Activated T-cell treated with anti-CD3 and anti-CD28 coated beads, Interleukin-2, amount 50 U/mL, for 48 hours (primary cell): Measurements from ENCODE around the gene KIFC1.

ENCODE experiments used
- DNase-seq, 2 experiments: peaks; one replicate each; pipeline ENCODE4 v3.0.0-alpha.2; 2020

KIFC1 gene

DNA sequence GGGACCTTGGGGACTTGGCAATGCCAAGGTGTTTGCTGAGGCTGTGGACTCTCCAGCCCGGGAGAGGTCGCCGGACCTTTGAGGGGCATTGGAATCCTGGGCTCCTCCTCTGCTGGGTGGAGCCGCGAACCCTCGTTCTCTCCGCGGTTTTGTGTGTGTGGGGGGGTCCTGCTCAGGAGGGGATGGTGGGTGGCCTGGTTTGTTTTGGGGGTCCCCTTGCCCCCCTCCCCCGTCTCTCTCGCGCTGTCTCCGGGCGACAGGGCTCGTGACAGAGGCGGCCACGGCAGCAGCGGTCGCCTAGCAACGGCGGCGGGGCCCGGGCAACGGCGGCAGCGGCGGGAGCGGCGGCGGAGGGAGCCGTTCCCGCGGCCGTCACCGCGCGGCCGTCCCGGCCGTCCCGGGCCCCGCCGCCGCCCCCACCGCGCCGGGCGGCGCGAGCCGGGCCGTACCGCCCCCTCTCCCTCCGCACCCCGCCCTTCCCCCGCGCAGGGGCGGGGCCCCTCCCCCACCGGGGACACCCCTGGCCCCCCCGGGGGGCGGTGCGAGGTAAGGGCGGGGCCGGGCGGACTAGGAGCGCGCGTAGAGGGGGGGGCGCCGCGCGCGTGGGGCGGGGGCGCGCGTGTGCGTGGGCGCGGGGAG lies 36.1 kb downstream of the KIFC1 start:
- peak; percentile 58 to 71 for DNase-seq

- DNase-seq = peak; percentile 68 to 73
Measured at GRCh38 chr6:33428224-33428965, 36.8 kb downstream of the KIFC1 start.

DNA sequence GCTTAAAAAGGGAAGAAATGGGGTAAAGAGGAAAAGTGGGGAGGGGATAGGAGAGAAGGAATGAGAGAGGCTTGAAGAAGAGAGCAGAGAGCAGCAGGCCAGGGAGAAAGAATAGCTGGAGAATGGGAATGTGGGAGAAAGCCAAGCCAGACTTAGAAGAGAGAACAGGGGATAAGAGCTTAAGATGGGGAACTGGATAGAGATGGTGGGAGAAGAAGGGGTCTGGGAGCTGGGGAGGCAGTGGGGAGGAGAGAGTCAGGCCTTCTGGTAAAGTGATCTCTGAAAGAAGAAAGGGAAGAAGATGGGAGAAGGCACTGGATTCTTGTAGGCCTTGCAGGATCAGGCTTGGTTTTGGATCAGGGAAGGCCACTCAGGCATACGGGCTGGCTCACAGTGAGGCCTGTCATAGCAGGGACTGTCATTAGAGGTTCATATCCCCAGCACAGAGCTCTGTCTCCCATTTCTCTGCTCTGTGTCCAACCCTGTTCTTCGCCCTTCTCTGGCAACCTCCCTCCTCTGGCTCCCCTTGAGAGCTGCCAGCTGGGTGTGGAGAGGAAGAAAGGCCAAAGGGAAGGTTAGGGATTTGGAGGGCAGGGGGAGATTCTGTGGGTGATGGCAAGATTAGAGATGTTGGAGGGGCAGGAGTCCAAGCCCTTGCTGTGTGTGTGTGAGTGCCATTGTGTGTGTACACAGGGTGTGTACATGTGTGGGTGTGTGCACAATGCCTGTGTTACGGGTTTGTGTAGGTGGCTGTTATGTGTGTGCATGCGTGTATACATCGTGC lies 37.5 kb downstream of the KIFC1 start:
- no peak for DNase-seq

- no peak for DNase-seq
Measured at GRCh38 chr6:33429750-33430052, 38.1 kb downstream of the KIFC1 start.

- DNase-seq = no peak
Measured at GRCh38 chr6:33430334-33430733, 38.7 kb downstream of the KIFC1 start.

DNA sequence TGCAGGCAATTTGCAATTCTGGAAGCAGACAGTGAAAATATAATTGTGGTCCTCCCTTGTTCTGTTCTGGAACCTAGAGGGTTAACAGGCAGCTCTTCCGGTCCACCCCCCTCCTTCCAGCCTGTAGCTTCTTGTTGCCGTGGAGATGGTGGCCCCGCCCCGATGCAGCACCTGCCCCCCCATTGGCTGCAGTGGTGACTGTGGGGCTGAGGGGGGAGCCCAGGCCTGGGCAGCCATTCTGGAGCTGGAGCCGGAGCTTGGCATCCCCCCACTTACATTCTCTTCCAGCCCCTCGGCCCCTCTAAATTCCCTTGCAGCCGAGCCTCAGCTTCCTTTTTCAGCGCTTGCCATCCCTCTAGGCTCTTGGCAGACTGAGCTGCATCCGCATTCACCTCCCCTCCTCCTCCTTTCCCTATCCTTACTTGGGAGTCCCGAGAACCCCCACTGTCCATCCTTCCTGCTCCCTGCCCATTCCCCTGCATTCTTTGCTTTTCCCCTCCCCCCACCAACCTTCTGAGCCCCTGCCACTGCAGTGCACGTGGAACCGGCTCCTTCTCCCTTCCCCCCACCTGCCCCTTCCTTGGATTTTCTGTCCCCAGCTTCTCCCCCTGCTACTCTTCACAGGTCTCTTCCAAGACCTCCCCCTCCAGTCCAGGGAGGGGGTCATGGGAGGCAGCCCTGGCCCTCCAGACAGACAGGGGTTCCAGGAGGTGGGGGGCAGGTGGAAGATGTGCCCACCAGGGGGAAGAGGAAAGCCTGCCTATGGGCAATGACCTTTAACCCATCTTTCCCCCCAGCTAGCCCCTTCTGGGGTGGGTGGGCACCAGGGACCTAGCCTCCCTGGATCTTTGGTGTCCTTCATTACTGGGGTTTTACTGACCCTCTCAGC lies 39.6 kb downstream of the KIFC1 start:
- peak; percentile 81 to 85 for DNase-seq

GRCh38 chr6:33431880-33432541 lies 40.4 kb downstream of the KIFC1 start:
- DNase-seq = no peak

GRCh38 chr6:33432546-33432945 lies 40.9 kb downstream of the KIFC1 start:
- DNase-seq = no peak

DNA sequence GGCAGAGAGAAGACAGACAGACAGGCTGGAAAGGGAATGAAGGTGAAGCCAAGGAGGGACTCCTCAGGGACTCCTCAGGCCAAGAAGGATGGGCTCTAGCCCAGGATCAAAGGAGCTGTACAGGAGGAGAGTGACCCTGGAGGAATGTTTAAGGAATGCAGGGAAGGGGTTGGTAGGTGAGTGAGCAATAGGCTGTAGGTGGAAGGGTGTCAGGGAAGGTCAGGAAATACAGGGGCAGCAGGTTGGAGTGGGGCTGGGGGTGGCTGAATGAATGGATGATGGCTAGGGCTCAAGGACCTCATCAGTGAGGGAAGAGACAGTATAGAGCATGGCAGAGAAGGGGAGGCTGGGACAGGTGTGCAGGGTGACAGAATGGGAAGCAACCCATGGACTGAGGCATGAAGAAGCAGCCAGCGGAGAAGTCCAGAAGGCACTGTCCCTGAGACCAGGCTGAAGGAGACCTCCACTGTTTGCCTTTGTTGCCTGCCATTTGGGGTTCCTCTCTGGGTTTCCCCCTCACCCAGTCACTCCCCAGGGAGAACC lies 41.4 kb downstream of the KIFC1 start:
- DNase-seq = no peak

DNA sequence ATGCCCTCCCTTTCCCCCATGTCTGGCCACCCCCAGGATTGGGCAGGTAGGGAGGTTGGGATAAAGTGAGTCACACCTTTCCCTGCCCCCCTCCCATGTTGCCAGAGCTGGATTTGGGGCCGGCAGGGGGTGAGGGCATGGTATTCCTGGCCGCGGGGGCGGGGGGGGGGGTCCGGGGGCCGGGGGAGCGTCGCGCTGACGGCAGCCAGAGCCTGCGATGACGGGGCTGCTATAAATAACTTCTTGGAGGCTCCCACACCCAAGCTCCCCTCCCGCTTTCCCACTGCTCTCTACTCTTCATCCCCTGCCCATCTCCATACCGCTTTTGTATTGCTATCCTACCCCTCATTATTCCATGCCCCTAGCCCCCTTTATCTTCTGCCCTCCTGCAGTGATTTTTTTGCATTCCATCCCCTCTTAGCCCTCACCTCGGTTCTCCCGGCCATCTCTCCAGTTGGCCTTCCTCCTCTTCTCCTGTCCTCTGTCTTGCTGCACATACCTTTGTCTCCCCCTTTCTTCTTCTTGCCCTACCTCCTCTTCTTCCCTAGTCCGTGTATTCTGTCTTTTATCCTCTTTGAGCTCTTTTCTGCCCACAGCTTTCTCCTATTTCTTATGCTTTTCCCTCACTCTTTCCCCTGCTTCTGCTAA lies 42.0 kb downstream of the KIFC1 start:
- no peak for DNase-seq

GRCh38 chr6:33434961-33435360 lies 43.3 kb downstream of the KIFC1 start:
- no peak for DNase-seq

DNA sequence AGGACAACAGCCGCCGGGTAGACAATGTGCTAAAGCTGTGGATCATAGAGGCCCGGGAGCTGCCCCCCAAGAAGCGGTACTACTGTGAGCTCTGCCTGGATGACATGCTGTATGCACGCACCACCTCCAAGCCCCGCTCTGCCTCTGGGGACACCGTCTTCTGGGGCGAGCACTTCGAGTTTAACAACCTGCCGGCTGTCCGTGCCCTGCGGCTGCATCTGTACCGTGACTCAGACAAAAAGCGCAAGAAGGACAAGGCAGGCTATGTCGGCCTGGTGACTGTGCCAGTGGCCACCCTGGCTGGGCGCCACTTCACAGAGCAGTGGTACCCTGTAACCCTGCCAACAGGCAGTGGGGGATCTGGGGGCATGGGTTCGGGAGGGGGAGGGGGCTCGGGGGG lies 46.0 kb downstream of the KIFC1 start:
- DNase-seq = no peak

GRCh38 chr6:33438978-33439594 lies 47.5 kb downstream of the KIFC1 start:
- no peak for DNase-seq

DNA sequence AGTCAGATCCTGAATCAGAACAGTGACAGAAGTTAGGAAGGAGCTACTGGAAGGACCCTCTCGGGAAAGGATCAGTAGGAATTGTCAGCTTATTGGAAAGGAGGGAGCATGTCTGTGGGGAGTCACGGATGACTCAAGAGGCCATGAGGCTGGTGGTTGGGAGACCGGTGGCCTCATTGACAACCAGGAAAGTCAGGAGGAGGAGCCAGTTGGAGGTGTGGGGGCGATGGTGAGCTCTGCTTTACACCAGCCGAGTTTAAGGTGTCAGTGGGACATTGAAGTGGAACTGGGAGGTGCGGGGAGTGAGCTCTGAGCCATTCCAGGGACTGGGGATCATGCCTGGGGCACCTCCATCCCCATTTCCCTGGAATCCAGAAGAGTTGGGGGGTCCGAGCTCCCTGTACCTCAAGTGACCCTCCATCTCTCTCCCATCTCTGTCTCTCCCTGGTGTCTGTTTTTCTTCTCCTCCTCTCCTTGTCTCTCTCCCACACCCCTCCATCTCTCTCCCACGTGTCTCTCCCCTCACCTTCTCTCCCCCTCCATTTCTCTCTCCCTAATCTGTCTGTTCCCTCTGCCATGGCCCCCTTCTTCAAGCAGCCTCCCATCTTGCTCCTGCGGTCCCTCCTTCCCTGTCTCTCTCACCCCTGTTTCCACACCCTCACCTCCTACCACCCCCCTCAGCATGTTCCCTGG lies 48.5 kb downstream of the KIFC1 start:
- DNase-seq = no peak

DNA sequence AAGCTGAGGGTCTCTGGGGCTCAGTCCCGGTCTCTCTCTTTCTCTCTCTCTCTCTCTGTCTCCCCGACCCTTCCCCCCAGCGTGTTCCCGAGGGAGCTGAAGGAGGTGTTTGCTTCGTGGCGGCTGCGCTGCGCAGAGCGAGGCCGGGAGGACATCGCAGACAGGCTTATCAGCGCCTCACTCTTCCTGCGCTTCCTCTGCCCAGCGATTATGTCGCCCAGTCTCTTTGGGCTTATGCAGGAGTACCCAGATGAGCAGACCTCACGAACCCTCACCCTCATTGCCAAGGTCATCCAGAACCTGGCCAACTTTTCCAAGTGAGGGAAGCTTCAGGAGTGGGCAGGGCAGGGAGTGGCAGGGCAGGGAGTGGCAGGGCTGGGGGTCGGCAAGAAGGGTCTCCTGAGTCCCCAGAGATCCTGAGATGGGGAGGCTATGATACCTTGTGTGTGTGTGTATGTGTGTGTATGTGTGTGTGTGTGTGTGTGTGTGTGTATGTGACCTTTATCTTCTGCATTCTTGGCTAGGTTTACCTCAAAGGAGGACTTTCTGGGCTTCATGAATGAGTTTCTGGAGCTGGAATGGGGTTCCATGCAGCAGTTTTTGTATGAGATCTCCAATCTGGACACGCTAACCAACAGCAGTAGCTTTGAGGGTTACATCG lies 49.2 kb downstream of the KIFC1 start:
- no peak for DNase-seq

DNA sequence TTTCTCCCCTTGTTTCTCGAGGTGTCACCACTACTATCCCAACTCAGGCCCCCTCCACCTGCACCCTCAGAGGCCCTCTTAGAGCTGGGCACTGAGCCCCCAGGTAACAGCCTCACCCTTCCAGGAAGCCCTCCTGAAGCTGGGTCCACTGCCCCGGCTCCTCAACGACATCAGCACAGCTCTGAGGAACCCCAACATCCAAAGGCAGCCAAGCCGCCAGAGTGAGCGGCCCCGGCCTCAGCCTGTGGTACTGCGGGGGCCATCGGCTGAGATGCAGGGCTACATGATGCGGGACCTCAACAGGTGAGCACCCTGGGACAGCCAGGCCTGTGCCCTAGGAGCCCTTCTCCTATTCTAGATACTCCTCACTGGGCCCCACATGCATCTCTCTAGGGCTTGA lies 49.8 kb downstream of the KIFC1 start:
- DNase-seq = no peak

DNA sequence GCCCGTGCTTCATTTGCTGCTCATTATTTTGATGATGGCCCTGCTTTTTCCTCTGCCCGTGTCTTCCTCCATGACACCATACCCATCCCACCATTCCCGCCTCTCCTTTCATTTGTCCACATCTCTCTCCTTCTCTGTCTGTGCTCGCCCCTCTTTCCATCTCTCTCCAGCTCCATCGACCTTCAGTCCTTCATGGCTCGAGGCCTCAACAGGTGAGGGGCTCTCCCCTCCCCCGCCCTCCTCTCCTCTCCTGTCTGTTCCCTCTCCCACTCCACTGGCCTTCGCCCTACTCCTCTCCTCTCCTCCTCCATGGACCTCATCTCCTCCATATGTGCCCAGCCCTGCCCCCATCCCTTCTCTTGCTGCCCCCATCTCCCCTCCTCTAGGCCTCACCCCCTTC lies 50.7 kb downstream of the KIFC1 start:
- DNase-seq = no peak

DNA sequence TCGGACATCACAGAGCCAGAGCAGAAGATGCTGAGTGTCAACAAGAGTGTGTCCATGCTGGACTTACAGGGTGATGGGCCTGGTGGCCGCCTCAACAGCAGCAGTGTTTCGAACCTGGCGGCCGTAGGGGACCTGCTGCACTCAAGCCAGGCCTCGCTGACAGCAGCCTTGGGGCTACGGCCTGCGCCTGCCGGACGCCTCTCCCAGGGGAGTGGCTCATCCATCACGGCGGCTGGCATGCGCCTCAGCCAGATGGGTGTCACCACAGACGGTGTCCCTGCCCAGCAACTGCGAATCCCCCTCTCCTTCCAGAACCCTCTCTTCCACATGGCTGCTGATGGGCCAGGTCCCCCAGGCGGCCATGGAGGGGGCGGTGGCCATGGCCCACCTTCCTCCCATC lies 51.4 kb downstream of the KIFC1 start:
- no peak for DNase-seq

DNA sequence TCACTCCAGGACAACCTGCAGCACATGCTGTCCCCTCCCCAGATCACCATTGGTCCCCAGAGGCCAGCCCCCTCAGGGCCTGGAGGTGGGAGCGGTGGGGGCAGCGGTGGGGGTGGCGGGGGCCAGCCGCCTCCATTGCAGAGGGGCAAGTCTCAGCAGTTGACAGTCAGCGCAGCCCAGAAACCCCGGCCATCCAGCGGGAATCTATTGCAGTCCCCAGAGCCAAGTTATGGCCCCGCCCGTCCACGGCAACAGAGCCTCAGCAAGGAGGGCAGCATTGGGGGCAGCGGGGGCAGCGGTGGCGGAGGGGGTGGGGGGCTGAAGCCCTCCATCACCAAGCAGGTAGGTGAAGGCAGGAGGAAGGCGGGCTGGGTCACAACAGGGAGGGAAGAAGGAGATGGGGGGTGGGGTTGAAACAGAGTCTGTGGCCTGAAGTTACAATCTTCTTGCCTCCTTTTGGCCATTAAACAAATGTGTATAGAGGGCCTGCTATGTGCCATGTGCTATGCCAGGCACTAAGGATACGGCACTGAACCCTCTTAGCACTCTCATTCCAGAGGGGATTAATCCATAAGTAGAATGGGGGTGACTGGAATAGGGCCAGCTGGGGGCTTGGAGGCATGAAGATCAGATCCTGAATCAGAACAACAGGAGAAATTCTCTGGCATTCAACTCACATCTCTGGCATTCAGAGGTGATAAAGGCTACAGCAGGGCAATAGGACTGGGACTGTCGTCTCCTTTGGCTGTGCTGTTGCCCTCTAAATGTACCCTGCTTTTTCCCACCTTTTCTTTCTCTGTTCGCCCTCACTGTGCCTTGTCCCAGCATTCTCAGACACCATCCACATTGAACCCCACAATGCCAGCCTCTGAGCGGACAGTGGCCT lies 52.2 kb downstream of the KIFC1 start:
- DNase-seq = no peak
